HG03103 (cell line): ENCODE measurements around the gene LMO4.
A peak's percentile ranks its signal among the peaks of the same experiment; 100 is the strongest.

Source experiments
- ATAC-seq: cut with Tn5 transposase; IDR thresholded peaks from one replicate; pipeline ENCODE4 v1.9.1; 2021; ENCODE audit warnings: low read depth; ENCODE audit not compliant: unreplicated experiment

The LMO4 gene, protein sequence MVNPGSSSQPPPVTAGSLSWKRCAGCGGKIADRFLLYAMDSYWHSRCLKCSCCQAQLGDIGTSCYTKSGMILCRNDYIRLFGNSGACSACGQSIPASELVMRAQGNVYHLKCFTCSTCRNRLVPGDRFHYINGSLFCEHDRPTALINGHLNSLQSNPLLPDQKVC

GRCh38 chr1:87328272-87329050 lies at the start of gene LMO4:
Gene LMO4, plus strand, starts transcription at chr1:87328880. Its CDS starts 3,136 bp downstream, at chr1:87332016.
- peak; percentile 77 for ATAC-seq

- no peak for ATAC-seq
These were observed 49.2 kb upstream of the LMO4 start for GRCh38 chr1:87279536-87279875.

GRCh38 chr1:87279966-87280535 lies 48.6 kb upstream of the LMO4 start:
- no peak for ATAC-seq

DNA sequence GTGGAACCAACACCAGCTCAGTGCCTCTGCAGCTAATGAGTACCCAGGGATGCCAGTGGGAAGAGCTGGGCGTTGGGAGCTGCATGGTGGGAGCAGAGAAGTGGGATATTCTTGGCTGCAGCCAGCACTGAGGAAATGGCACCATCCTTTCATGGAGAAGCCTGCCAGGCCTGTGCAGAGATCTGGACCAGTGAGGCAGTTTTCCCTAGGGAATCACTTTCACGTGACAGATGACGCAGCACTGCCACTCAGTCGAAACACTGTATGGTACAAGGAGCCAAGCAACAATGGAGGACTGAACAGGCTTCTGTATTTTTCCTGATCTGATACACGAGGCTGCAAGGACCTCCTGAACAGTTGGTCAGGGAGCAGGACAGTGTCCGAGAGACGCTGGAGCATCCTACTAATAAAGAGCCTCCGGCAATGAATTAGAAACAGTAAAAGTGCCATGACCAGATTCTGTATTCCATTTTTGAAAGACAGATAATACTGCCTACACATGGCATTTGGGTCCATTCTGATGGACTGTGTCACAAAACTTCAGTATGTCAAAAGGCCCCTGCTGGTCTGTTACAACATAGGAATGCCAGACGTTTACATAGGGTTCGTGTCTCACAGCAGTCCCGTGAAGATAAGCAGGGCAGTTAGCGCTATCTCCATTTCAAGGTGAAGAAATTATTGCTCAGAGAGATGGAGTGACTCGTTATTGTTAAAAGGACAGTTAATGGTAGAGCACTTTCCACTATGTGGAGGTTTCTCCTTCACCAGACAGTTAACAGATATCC lies 44.0 kb upstream of the LMO4 start:
- ATAC-seq, result no peak

- no peak for ATAC-seq
These were observed 37.6 kb upstream of the LMO4 start for GRCh38 chr1:87291107-87291506.

- ATAC-seq, result peak; percentile 58
These were observed 35.8 kb upstream of the LMO4 start for GRCh38 chr1:87292684-87293493.

GRCh38 chr1:87294633-87295032 lies 34.0 kb upstream of the LMO4 start:
- ATAC-seq, result no peak

GRCh38 chr1:87295445-87296110 lies 33.1 kb upstream of the LMO4 start:
- ATAC-seq, result no peak

GRCh38 chr1:87296206-87296605 lies 32.5 kb upstream of the LMO4 start:
- ATAC-seq, result no peak

- ATAC-seq, result no peak
These were observed 29.0 kb upstream of the LMO4 start for GRCh38 chr1:87299661-87300060.

DNA sequence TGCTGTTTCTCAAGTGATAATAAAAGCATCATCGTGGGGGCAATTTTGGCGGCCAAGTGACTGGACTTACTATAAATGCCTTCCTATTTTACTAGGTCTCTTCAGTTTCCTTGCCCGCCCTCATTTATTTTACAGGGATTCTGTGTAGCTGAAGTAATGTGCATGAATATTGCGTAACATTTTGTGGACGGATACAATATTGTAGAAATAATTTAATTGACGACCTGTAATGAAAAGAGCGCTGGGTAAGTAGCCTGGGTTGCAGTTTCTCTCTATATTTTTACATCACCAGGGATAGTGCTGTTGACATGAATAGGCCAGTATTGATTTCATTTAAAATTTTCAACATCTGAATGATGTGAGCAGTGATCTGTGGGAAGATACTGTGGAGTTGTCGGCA lies 28.1 kb upstream of the LMO4 start:
- ATAC-seq, result no peak

GRCh38 chr1:87305151-87305550 lies 23.5 kb upstream of the LMO4 start:
- no peak for ATAC-seq

DNA sequence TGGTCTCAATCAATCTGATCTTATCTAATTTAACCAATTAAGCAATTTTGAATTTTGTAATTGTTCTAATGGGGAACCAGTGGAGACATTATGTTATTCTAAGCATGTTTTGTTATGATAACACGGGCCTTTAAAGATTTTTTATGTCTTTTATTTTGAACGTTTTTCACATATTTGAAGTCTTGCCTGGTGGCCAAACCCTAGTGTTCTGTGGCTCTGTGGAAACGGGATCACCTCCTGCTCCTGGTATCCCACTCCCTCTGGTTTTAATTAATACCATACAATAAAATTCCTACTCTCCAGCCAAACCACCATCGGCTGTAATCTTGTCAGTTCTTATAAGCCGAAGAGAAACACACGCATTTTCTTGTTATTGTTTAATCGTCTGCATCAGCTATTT lies 22.9 kb upstream of the LMO4 start:
- ATAC-seq, result no peak

- no peak for ATAC-seq
These were observed 21.4 kb upstream of the LMO4 start for GRCh38 chr1:87307306-87307705.

DNA sequence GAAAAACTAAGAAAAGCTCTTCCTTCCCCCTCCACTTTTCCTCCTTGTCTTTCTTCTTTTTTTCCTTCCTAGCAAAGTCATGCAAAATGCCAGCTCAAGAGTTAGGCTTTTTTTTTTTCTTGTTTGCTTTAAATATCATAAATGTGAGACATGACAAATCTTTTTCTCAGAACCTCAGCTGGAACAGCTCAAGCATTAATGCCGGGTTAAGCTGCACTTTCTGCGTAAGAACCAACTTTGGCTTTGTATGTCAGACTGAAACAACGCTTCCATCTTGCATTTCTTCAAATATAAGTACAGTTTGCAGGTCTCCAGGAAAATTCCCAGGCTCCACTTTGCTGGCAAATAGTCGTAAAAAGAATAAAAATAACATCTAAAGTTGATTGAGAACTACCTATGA lies 20.7 kb upstream of the LMO4 start:
- no peak for ATAC-seq

DNA sequence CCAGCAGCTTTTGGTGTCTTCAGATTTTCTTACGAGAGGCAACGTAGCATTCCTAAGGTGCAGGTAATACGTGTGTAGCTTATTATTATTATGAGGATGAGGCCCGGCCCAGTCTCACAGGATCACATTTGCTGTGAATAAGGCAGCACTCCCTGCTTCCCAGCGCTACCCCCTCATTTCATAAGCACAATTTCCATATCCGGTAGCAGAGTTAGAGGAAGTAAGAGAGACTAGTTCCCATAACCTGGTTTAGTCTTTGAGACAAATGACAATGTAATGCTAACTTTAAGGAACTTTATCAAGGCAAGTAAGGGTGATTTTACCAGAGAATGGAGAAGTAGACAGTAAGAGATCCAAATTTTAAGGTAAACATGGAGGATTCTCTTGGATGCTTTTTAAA lies 14.6 kb upstream of the LMO4 start:
- no peak for ATAC-seq

DNA sequence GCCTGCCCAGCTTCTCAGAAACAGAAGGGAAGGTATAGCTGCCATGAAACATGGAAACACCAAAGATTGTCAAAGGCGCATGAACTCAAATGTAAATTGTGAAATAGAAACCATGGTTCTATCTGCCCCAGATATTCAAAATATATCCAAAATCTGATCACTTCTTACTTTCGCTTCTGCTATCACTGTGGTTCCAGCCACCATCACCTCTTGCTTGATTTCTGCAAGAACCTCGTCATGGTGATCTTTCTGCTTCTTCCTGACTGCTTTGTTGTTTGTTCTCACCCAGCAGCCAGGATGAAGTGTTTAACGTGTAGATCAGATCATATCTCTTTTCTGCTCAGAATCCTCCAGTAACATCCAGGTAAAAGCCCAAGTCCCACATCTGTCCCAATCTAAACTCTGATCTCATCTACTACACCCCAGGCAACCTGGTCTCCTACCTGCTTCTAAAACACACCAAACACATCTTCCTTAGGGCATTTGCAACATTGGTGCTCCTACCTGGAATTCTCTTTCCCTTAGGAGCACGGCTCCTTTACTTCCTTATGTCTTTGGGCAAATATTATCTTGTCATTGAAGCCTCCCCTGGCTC lies 10.5 kb upstream of the LMO4 start:
- no peak for ATAC-seq

DNA sequence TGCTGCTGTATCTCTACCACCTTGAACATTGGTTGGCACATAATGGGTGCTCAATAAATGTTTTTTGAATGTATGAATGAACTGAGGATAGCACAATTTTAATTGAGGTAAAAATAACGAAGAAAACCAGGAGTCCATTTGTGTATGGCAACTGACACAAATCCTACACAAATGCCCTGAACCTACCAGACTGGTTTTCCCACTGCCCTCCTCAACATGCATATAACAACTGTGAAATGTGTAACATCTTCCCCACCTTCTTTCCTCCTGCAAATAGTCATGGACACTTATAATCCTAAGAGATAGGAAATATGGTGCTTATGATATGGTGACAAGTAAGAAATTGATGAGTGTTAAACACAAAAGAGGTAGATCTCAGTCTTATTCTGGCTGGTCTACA lies 9.9 kb upstream of the LMO4 start:
- no peak for ATAC-seq

- no peak for ATAC-seq
These were observed 2.5 kb upstream of the LMO4 start for GRCh38 chr1:87325982-87326738.
